WTC11 (cell line): Measurements from ENCODE around the gene MED27. TPM values are rescaled to one million over a fixed set of nuclear protein-coding genes. Genes with fewer than 3 reads are reported as not detected.

Experiments used
- ATAC-seq: fragments of 200-7000 bp; cut with Tn5 transposase; 2 replicates; pipeline ENCODE4 v1.10.0; 2021; ENCODE audit warnings: mild to moderate bottlenecking, moderate library complexity
- CTCF ChIA-PET: fragments of 300-600 bp; sonication (Branson Sonifier 250); formaldehyde crosslinking; loops from one replicate; lab custom pipeline; 2021; ENCODE audit warnings: antibody characterized with exemption; lab: Charles Lee
- POLR2A ChIA-PET: fragments of 350-600 bp; sonication (Branson Sonifier 250); formaldehyde crosslinking; loops from one replicate; lab custom pipeline; 2021; ENCODE audit warnings: antibody characterized with exemption; lab: Charles Lee
- DNase-seq: peaks from one replicate; pipeline ENCODE4 v3.0.0; 2021; ENCODE audit warnings: low spot score
- H3K27ac Mint-ChIP-seq: 2 replicates; pipeline ENCODE4 v1.8.0; 2021; ENCODE audit warnings: mixed read lengths
- H3K27me3 Mint-ChIP-seq: 2 replicates; pipeline ENCODE4 v1.8.0; 2021; ENCODE audit warnings: low read depth, mild to moderate bottlenecking, moderate library complexity, mixed read lengths
- H3K36me3 Mint-ChIP-seq: 2 replicates; pipeline ENCODE4 v1.8.0; 2021; ENCODE audit warnings: mixed read lengths
- H3K4me1 Mint-ChIP-seq: 2 replicates; pipeline ENCODE4 v1.8.0; 2022; ENCODE audit warnings: mixed read lengths
- H3K4me3 Mint-ChIP-seq: 2 replicates; pipeline ENCODE4 v1.8.0; 2021; ENCODE audit warnings: mild to moderate bottlenecking, moderate library complexity, mixed read lengths
- H3K9me3 Mint-ChIP-seq: 2 replicates; pipeline ENCODE4 v1.8.0; 2021; ENCODE audit warnings: mixed read lengths
- CBFB ChIP-seq: sonication (generic); formaldehyde crosslinking; IDR thresholded peaks from 2 replicates; pipeline ENCODE4 v1.8.1; 2022; ENCODE audit warnings: mild to moderate bottlenecking, low read depth, missing genetic modification reagents
- CREB1 ChIP-seq: sonication (generic); formaldehyde crosslinking; IDR thresholded peaks from 2 replicates; pipeline ENCODE4 v1.8.0; 2023; ENCODE audit warnings: mild to moderate bottlenecking, missing genetic modification reagents
- CREM ChIP-seq: sonication (generic); formaldehyde crosslinking; IDR thresholded peaks from 2 replicates; pipeline ENCODE4 v1.8.1; 2022; ENCODE audit warnings: mild to moderate bottlenecking, missing genetic modification reagents, moderate library complexity
- ETV6 ChIP-seq: sonication (generic); formaldehyde crosslinking; IDR thresholded peaks from 2 replicates; pipeline ENCODE4 v1.8.1; 2022; ENCODE audit warnings: mild to moderate bottlenecking, missing genetic modification reagents
- FOXJ3 ChIP-seq: sonication (generic); formaldehyde crosslinking; IDR thresholded peaks from 2 replicates; pipeline ENCODE4 v1.9.0; 2021; ENCODE audit warnings: missing genetic modification reagents, mild to moderate bottlenecking, borderline replicate concordance
- FOXP1 ChIP-seq: sonication (generic); formaldehyde crosslinking; IDR thresholded peaks from 2 replicates; pipeline ENCODE4 v1.8.0; 2022; ENCODE audit warnings: missing genetic modification reagents, mild to moderate bottlenecking, moderate library complexity, borderline replicate concordance
- IRF1 ChIP-seq: sonication (generic); formaldehyde crosslinking; IDR thresholded peaks from 2 replicates; pipeline ENCODE4 v1.8.0; 2023; ENCODE audit warnings: missing genetic modification reagents
- IRF2 ChIP-seq: sonication (generic); formaldehyde crosslinking; IDR thresholded peaks from 2 replicates; pipeline ENCODE4 v1.8.0; 2022; ENCODE audit warnings: low read depth, missing genetic modification reagents, borderline replicate concordance
- KAT7 ChIP-seq: sonication (generic); formaldehyde crosslinking; IDR thresholded peaks from 2 replicates; pipeline ENCODE4 v1.8.1; 2023; ENCODE audit warnings: missing genetic modification reagents, mild to moderate bottlenecking, borderline replicate concordance
- MAX ChIP-seq: sonication (generic); formaldehyde crosslinking; IDR thresholded peaks from 2 replicates; pipeline ENCODE4 v1.8.0; 2022; ENCODE audit warnings: mild to moderate bottlenecking, missing genetic modification reagents
- MYBL2 ChIP-seq: sonication (generic); formaldehyde crosslinking; IDR thresholded peaks from 2 replicates; pipeline ENCODE4 v1.8.1; 2023; ENCODE audit warnings: mild to moderate bottlenecking, moderate library complexity, missing genetic modification reagents
- NFYB ChIP-seq: sonication (generic); formaldehyde crosslinking; conservative IDR thresholded peaks from 2 replicates; pipeline ENCODE4 v1.8.0; 2022; ENCODE audit warnings: low read depth, missing genetic modification reagents
- NR3C1 ChIP-seq: sonication (generic); formaldehyde crosslinking; conservative IDR thresholded peaks from 2 replicates; pipeline ENCODE4 v1.8.1; 2023; ENCODE audit warnings: low read depth, mild to moderate bottlenecking, missing genetic modification reagents
- RELA ChIP-seq: sonication (generic); formaldehyde crosslinking; IDR thresholded peaks from 2 replicates; pipeline ENCODE4 v1.8.1; 2022; ENCODE audit warnings: missing genetic modification reagents, mild to moderate bottlenecking, borderline replicate concordance
- TCF7 ChIP-seq: sonication (generic); formaldehyde crosslinking; IDR thresholded peaks from 2 replicates; pipeline ENCODE4 v1.8.0; 2022; ENCODE audit warnings: mild to moderate bottlenecking, low read depth, missing genetic modification reagents, moderate library complexity
- TEAD4 ChIP-seq: sonication (generic); formaldehyde crosslinking; IDR thresholded peaks from 2 replicates; pipeline ENCODE4 v1.8.0; 2022; ENCODE audit warnings: mild to moderate bottlenecking, missing genetic modification reagents
- ZBTB21 ChIP-seq: sonication (generic); formaldehyde crosslinking; IDR thresholded peaks from 2 replicates; pipeline ENCODE4 v1.8.1; 2023; ENCODE audit warnings: mild to moderate bottlenecking, missing genetic modification reagents, borderline replicate concordance
- ZNF138 ChIP-seq: sonication (generic); formaldehyde crosslinking; conservative IDR thresholded peaks from 2 replicates; pipeline ENCODE4 v1.8.1; 2022; ENCODE audit warnings: mild to moderate bottlenecking, moderate library complexity, missing genetic modification reagents
- ZNF232 ChIP-seq: sonication (generic); formaldehyde crosslinking; IDR thresholded peaks from 2 replicates; pipeline ENCODE4 v1.8.0; 2022; ENCODE audit warnings: mild to moderate bottlenecking, missing genetic modification reagents
- ZNF281 ChIP-seq: sonication (generic); formaldehyde crosslinking; IDR thresholded peaks from 2 replicates; pipeline ENCODE4 v1.8.0; 2023; ENCODE audit warnings: mild to moderate bottlenecking, missing genetic modification reagents
- ZNF317 ChIP-seq: sonication (generic); formaldehyde crosslinking; IDR thresholded peaks from 2 replicates; pipeline ENCODE4 v1.8.1; 2023; ENCODE audit warnings: low read depth, mild to moderate bottlenecking, moderate library complexity, missing genetic modification reagents, borderline replicate concordance
- ZNF396 ChIP-seq: fragments of 250-450 bp; sonication (Bioruptor Pico); IDR thresholded peaks from 2 replicates; pipeline ENCODE4 v1.8.0; 2021; ENCODE audit warnings: mild to moderate bottlenecking, moderate library complexity, borderline replicate concordance
- ZNF425 ChIP-seq: fragments of 250-450 bp; sonication (Bioruptor Pico); conservative IDR thresholded peaks from 2 replicates; pipeline ENCODE4 v1.9.0; 2021; ENCODE audit warnings: mild to moderate bottlenecking
- ZNF512 ChIP-seq: sonication (generic); formaldehyde crosslinking; IDR thresholded peaks from 2 replicates; pipeline ENCODE4 v1.8.1; 2022; ENCODE audit warnings: missing genetic modification reagents, borderline replicate concordance
- total RNA-seq: library from RNA; stranded (reverse); gene quantifications from 3 replicates; pipeline ENCODE4 v1.2.3, GENCODE V29; 2021

Gene MED27
- total RNA-seq, 1 experiment from 2014 or later = 27.9 TPM

- ATAC-seq (no peak), DNase-seq (no peak)
- Mint-ChIP-seq H3K27me3 (no peaks in the 10 kb centered on the region), H3K4me1 (peaks cover 53% of the 10 kb centered on the region), H3K27ac (no peak overlapping the region; the same call in 1 of the 2 replicates), H3K9me3 (no peaks in the 10 kb centered on the region), H3K36me3 (no peaks in the 10 kb centered on the region), H3K4me3 (no peak overlapping the region)
- CTCF ChIA-PET = interaction anchor here (0.9 kb wide), 1 partner anchor 13 kb away, joined by 4 read pairs; no protein-coding TSS in a partner anchor
- no peak for TF ChIP-seq CBFB (CRISPR knock-in tag)
- no peak for TF ChIP-seq ETV6 (CRISPR knock-in tag)
- no peak for TF ChIP-seq MAX
- TF ChIP-seq MYBL2 (CRISPR knock-in tag) = no peak
- TF ChIP-seq NFYB (CRISPR knock-in tag) = no peak
- no peak for TF ChIP-seq KAT7 (CRISPR knock-in tag)
- TF ChIP-seq CREM (CRISPR knock-in tag) = no peak
- POLR2A ChIA-PET = no interaction called here
Measured at GRCh38 chr9:131885144-131885609, 194.5 kb downstream of the MED27 start.

GRCh38 chr9:131884222-131884621, 195.4 kb downstream of the MED27 start:
- Mint-ChIP-seq H3K4me1 (peaks cover 46% of the 10 kb centered on the region), H3K36me3 (no peaks in the 10 kb centered on the region), H3K9me3 (no peaks in the 10 kb centered on the region), H3K27me3 (no peaks in the 10 kb centered on the region), H3K27ac (no peak overlapping the region), H3K4me3 (no peak overlapping the region)
- POLR2A ChIA-PET = interaction anchor here (0.6 kb wide), 1 partner anchor 95 kb away, joined by 3 read pairs; no protein-coding TSS in a partner anchor
- TF ChIP-seq RELA (CRISPR knock-in tag) (no peak), ZBTB21 (CRISPR knock-in tag) (no peak), TEAD4 (CRISPR knock-in tag) (no peak), CREB1 (CRISPR knock-in tag) (no peak), TCF7 (CRISPR knock-in tag) (no peak), ZNF281 (CRISPR knock-in tag) (no peak), NR3C1 (no peak)
- DNase-seq (no peak), ATAC-seq (no peak)
- CTCF ChIA-PET = no interaction called here

- POLR2A ChIA-PET = no interaction called here
- TF ChIP-seq ZNF425 (CRISPR knock-in tag) = no peak
- TF ChIP-seq ZNF396 (CRISPR knock-in tag) = no peak
- no peak for TF ChIP-seq FOXJ3
- TF ChIP-seq FOXP1 (CRISPR knock-in tag) = no peak
- no peak for TF ChIP-seq IRF1 (CRISPR knock-in tag)
- TF ChIP-seq NR3C1 = no peak
- no peak for TF ChIP-seq ZNF138 (CRISPR knock-in tag)
- TF ChIP-seq IRF2 = no peak
- TF ChIP-seq ZNF317 = no peak
- no peak for TF ChIP-seq KAT7 (CRISPR knock-in tag)
- no peak for TF ChIP-seq ZNF232
- no peak for TF ChIP-seq ZNF512 (CRISPR knock-in tag)
- no peak for TF ChIP-seq RELA (CRISPR knock-in tag)
Measured at GRCh38 chr9:131880833-131881583, 198.7 kb downstream of the MED27 start.

More at GRCh38 chr9:131880833-131881583, 198.7 kb downstream of the MED27 start:
- Mint-ChIP-seq H3K4me3 (peak overlapping the region; percentile 22; the same call in 1 of the 2 replicates), H3K9me3 (no peaks in the 10 kb centered on the region), H3K27me3 (no peaks in the 10 kb centered on the region), H3K27ac (0 out of 2 replicates have a peak overlapping the region, but pooled peaks have one; percentile 3), H3K36me3 (no peaks in the 10 kb centered on the region), H3K4me1 (peaks cover 28% of the 10 kb centered on the region)
- peak; percentile 48 for ATAC-seq
- CTCF ChIA-PET = interaction anchor here (1.4 kb wide), 1 partner anchor 9 kb away, joined by 7 read pairs; no protein-coding TSS in a partner anchor
- DNase-seq = no peak
